Endothelial cell of umbilical vein (primary cell): ENCODE results near the gene DNAH6. TPM values are rescaled to one million over a fixed set of nuclear protein-coding genes. Genes with fewer than 3 reads are reported as not detected.

Source experiments
- BruUV-seq: library from RNA; stranded (reverse); fragments of 400-500 nt; replicated peaks from 2 replicates; lab custom pipeline; 2021; lab: Mats Ljungman, UMichigan
- CTCF ChIA-PET: fragments of 300-600, 350-600 bp; sonication (Branson Sonifier 250); formaldehyde crosslinking; loops from one replicate; lab custom pipeline; 2021; ENCODE audit warnings: antibody characterized with exemption, inconsistent platforms; lab: Charles Lee
- POLR2A ChIA-PET: fragments of 300-600, 350-600 bp; sonication (Branson Sonifier 250); formaldehyde crosslinking; loops from one replicate; lab custom pipeline; 2021; ENCODE audit warnings: antibody characterized with exemption, inconsistent platforms; lab: Charles Lee
- DNase-seq: peaks from one replicate; pipeline ENCODE4 v3.0.0-alpha.2; 2011; ENCODE audit warnings: low read depth, low spot score
- FAIRE-seq: peaks from 2 replicates; lab custom pipeline; 2011; peaks lifted over from hg19 to GRCh38; lab: Jason Lieb, UNC
- H2AFZ ChIP-seq: 2 replicates; pipeline ENCODE4 v1.6.0; 2012; ENCODE audit warnings: low read depth, low read length, control low read depth, inconsistent platforms
- H3K27ac ChIP-seq: 2 replicates; pipeline ENCODE4 v1.5.1; 2011; ENCODE audit warnings: low read depth, mild to moderate bottlenecking, control low read depth, low read length, moderate library complexity; ENCODE audit not compliant: insufficient read depth
- H3K27me3 ChIP-seq, 2 experiments: 2 replicates each; pipeline versions ENCODE4 v1.6.0 to v1.6.1; 2011; ENCODE audit warnings: low read length in 2 of 2, mixed read lengths in 1 of 2; ENCODE audit not compliant: control insufficient read depth in 2 of 2, insufficient read depth in 2 of 2
- H3K36me3 ChIP-seq, 2 experiments: 2 replicates in 1 of 2; 3 replicates in 1 of 2; pipeline ENCODE4 v1.5.1; 2011; ENCODE audit warnings: low read length in 2 of 2, mild to moderate bottlenecking in 1 of 2, moderate library complexity in 1 of 2; ENCODE audit not compliant: control insufficient read depth in 2 of 2, insufficient read depth in 2 of 2; ENCODE audit errors: extremely low read depth in 1 of 2
- H3K4me1 ChIP-seq: 3 replicates; pipeline ENCODE4 v1.5.1; 2011; ENCODE audit warnings: mild to moderate bottlenecking, low read length; ENCODE audit not compliant: control insufficient read depth, insufficient read depth; ENCODE audit errors: extremely low read depth
- H3K4me2 ChIP-seq: 2 replicates; pipeline ENCODE4 v1.6.1; 2011; ENCODE audit warnings: low read length, control low read depth, mixed read lengths; ENCODE audit not compliant: insufficient read depth
- H3K4me3 ChIP-seq, 3 experiments: fragments of 200-600 bp in 1 of 3; sonication (generic), shearing (Covaris generic) in 1 of 3; replicated peaks in 1 of 3; 2 replicates each; pipeline ENCODE4 v1.5.1; 2011 to 2016; ENCODE audit warnings: control low read depth in 3 of 3, low read length in 3 of 3, mild to moderate bottlenecking in 2 of 3, inconsistent platforms in 1 of 3, low read depth in 1 of 3, moderate library complexity in 1 of 3; ENCODE audit not compliant: insufficient read depth in 1 of 3
- H3K79me2 ChIP-seq: 2 replicates; pipeline ENCODE4 v1.6.0; 2012; ENCODE audit warnings: low read length, inconsistent platforms; ENCODE audit not compliant: control insufficient read depth, insufficient read depth
- H3K9ac ChIP-seq: replicated peaks from 2 replicates; pipeline ENCODE3; 2011; ENCODE audit warnings: low read length, control low read depth; ENCODE audit not compliant: insufficient read depth; ENCODE audit errors: extremely low read depth
- H3K9me1 ChIP-seq: replicated peaks from 3 replicates; pipeline ENCODE4 v1.6.0; 2011; ENCODE audit warnings: mild to moderate bottlenecking, low read length; ENCODE audit not compliant: control insufficient read depth, insufficient read depth; ENCODE audit errors: extremely low read depth
- H3K9me3 ChIP-seq: replicated peaks from 2 replicates; pipeline ENCODE4 v1.5.1; 2012; ENCODE audit warnings: low read length, inconsistent platforms; ENCODE audit not compliant: control insufficient read depth, insufficient read depth
- H4K20me1 ChIP-seq: replicated peaks from 2 replicates; pipeline ENCODE3; 2011; ENCODE audit warnings: mild to moderate bottlenecking, low read length; ENCODE audit not compliant: control insufficient read depth, insufficient read depth; ENCODE audit errors: extremely low read depth
- EZH2 ChIP-seq: IDR thresholded peaks from 2 replicates; pipeline ENCODE4 v1.6.1; 2012; ENCODE audit warnings: borderline replicate concordance, low read depth, mild to moderate bottlenecking, moderate library complexity, low read length, inconsistent platforms; ENCODE audit not compliant: severe bottlenecking
- FOS ChIP-seq: IDR thresholded peaks from 2 replicates; pipeline ENCODE4 v1.6.1; 2011; ENCODE audit warnings: mild to moderate bottlenecking, low read length, moderate library complexity, borderline replicate concordance; ENCODE audit not compliant: insufficient read depth
- GATA2 ChIP-seq: IDR thresholded peaks from 2 replicates; pipeline ENCODE4 v1.7.0; 2011; ENCODE audit warnings: low read depth, mild to moderate bottlenecking, moderate library complexity, mixed read lengths, low read length; ENCODE audit not compliant: insufficient read length, insufficient read depth
- JUN ChIP-seq: IDR thresholded peaks from 2 replicates; pipeline ENCODE4 v1.6.1; 2011; ENCODE audit warnings: borderline replicate concordance, low read depth; ENCODE audit not compliant: insufficient read length, insufficient read depth
- MYC ChIP-seq: IDR thresholded peaks from one replicate; pipeline ENCODE4 v1.6.1; 2011; ENCODE audit warnings: mild to moderate bottlenecking, low read depth, low read length
- POLR2A ChIP-seq: IDR thresholded peaks from 2 replicates; pipeline ENCODE4 v1.6.1; 2012; ENCODE audit warnings: low read depth, mild to moderate bottlenecking, control low read depth, low read length
- POLR2AphosphoS5 ChIP-seq: IDR thresholded peaks from 2 replicates; pipeline ENCODE4 v1.6.1; 2012; ENCODE audit warnings: low read depth, mild to moderate bottlenecking, control low read depth, low read length, moderate library complexity; ENCODE audit not compliant: insufficient read depth
- dilution Hi-C: fragments of 300-500 bp; cut with MboI; formaldehyde crosslinking; loops from one replicate; pipeline ENCODE4 v1.15.0; 2019; ENCODE audit warnings: low sequenced_read_pairs; ENCODE audit not compliant: extremely low pct_ligation_motif_present
- intact Hi-C: fragments of 100-400 bp; cut with micrococcal nuclease; formaldehyde crosslinking; loops from one replicate; pipeline ENCODE4 v1.10.0; 2022
- polyA plus RNA-seq, 4 experiments: library from polyadenylated mRNA; depleted of rRNA in 3 of 4; stranded (reverse) in 3 of 4; unstranded in 1 of 4; fragments of >200 nt; gene quantifications; 2 replicates each; pipeline versions ENCODE4 v1.2.1 to v1.2.3, GENCODE V29; 2011 to 2012; ENCODE audit warnings: missing spikeins in 1 of 4
- total RNA-seq: library from RNA; stranded (reverse); gene quantifications from 2 replicates; pipeline ENCODE4 v1.2.3, GENCODE V29; 2021
- TF ChIP-seq, protein P1 (sequence below): IDR thresholded peaks from 2 replicates; pipeline ENCODE4 v1.6.1; 2011; ENCODE audit not compliant: insufficient read depth, insufficient read length
- TF ChIP-seq, protein P2 (sequence below), 2 donors: IDR thresholded peaks; 1 replicate in 1 of 2; 2 replicates in 1 of 2; pipeline ENCODE4 v1.5.1; 2011; ENCODE audit warnings: low read length in 2 of 2, mild to moderate bottlenecking in 2 of 2, moderate library complexity in 2 of 2, control low read depth in 1 of 2, inconsistent platforms in 1 of 2, low read depth in 1 of 2; ENCODE audit not compliant: insufficient read depth in 1 of 2; ENCODE audit errors: extremely low read depth in 1 of 2

DNAH6 gene
- total and polyA plus RNA-seq, 2 donors (not counting 3 experiments of a cell fraction or from before 2014, with no cell fraction given) = 0.24 TPM; not detected in 1

DNA sequence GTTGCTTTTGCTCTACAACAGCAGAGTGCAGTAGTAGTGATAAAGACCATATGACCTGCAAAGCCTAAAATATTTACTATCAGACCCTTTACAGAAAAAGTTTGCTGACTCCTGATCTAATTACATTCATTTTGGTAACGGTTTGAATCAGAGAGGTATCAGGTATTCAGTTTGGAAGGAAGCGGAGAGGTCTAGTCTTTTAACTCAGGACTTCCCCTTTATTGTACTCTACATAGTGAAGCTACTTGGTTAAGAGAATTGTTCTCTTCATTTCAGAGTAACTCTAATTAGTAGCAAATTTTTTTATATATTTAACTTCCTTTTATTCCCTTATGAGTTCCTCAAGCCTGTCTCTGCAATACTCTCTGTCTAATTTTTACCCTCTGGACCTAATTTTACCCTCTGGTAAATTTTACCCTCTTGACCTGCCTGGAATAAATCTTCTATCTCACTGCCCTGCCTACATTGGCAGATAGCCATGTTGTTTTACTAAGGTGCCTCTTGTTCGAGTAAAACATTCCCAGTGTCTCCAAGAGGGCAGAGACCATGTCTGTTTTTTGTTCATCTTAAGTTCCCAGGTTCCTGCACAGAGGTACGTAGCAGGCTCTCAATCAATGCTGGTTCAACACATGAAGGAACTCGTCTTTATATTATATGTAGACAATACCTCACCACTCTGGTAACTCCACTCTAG, 170.6 kb downstream of the DNAH6 start:
- dilution Hi-C loops = no loop called here
- Histone ChIP-seq H3K9me3 (no peaks in the 10 kb centered on the region), H3K4me1 (no peaks in the 10 kb centered on the region), H3K27me3 (no peaks in the 10 kb centered on the region), H3K27ac (no peak overlapping the region), H3K79me2 (no peaks in the 10 kb centered on the region), H3K9ac (no peak overlapping the region), H4K20me1 (no peaks in the 10 kb centered on the region), H2AFZ (no peak overlapping the region), H3K4me2 (no peak overlapping the region), H3K4me3 (no peak overlapping the region), H3K36me3 (no peaks in the 10 kb centered on the region), H3K9me1 (no peaks in the 10 kb centered on the region)
- DNase-seq (no peak), FAIRE-seq (no peak)
- TF ChIP-seq JUN = no peak
- TF ChIP-seq, protein P1, sequence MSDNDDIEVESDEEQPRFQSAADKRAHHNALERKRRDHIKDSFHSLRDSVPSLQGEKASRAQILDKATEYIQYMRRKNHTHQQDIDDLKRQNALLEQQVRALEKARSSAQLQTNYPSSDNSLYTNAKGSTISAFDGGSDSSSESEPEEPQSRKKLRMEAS = no peak
- no peak for TF ChIP-seq GATA2
- no peak for TF ChIP-seq FOS
- no peak for TF ChIP-seq POLR2A
- no peak for TF ChIP-seq EZH2
- no peak for TF ChIP-seq POLR2AphosphoS5
- no peak for TF ChIP-seq MYC
- TF ChIP-seq, protein P2, sequence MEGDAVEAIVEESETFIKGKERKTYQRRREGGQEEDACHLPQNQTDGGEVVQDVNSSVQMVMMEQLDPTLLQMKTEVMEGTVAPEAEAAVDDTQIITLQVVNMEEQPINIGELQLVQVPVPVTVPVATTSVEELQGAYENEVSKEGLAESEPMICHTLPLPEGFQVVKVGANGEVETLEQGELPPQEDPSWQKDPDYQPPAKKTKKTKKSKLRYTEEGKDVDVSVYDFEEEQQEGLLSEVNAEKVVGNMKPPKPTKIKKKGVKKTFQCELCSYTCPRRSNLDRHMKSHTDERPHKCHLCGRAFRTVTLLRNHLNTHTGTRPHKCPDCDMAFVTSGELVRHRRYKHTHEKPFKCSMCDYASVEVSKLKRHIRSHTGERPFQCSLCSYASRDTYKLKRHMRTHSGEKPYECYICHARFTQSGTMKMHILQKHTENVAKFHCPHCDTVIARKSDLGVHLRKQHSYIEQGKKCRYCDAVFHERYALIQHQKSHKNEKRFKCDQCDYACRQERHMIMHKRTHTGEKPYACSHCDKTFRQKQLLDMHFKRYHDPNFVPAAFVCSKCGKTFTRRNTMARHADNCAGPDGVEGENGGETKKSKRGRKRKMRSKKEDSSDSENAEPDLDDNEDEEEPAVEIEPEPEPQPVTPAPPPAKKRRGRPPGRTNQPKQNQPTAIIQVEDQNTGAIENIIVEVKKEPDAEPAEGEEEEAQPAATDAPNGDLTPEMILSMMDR (IDR thresholded peaks at IDR 0.05; ENCODE audit: extremely low read depth in 1 of 2, insufficient read depth in 1 of 2, low read depth in 1 of 2, low read length in 2 of 2) = no peak
- no TSS peak for BruUV-seq
- CTCF ChIA-PET = no interaction called here
- POLR2A ChIA-PET = no interaction called here
- intact Hi-C loops = no loop called here
